ENCODE measurements around the gene NFYA.
A peak's percentile ranks its signal among the peaks of the same experiment; 100 is the strongest.

The NFYA gene

DNA sequence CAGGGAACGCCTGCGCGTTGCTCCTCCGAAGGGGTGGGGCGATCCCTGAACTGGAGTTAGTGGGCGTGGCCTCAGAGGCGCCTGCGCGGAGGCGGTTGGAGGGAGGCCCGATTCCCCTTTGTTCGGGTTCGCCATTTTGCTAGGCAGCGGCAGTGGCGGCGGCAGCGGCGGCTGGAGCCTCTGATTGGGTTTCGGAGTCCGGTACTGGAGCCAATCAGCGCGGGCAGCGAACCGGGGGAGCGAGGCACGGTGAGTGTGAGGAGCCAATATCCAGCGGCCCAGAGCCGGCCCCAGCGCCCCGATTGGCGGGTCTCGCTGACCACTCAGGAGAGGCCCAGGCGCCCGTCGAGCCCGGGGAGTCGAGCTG is at the start of gene NFYA:
Gene NFYA (plus strand): TSS at position 139 of the 367 bp plus-strand sequence. CDS start 6,116 bp downstream, outside the sequence.
- TF ChIP-seq, protein P1, sequence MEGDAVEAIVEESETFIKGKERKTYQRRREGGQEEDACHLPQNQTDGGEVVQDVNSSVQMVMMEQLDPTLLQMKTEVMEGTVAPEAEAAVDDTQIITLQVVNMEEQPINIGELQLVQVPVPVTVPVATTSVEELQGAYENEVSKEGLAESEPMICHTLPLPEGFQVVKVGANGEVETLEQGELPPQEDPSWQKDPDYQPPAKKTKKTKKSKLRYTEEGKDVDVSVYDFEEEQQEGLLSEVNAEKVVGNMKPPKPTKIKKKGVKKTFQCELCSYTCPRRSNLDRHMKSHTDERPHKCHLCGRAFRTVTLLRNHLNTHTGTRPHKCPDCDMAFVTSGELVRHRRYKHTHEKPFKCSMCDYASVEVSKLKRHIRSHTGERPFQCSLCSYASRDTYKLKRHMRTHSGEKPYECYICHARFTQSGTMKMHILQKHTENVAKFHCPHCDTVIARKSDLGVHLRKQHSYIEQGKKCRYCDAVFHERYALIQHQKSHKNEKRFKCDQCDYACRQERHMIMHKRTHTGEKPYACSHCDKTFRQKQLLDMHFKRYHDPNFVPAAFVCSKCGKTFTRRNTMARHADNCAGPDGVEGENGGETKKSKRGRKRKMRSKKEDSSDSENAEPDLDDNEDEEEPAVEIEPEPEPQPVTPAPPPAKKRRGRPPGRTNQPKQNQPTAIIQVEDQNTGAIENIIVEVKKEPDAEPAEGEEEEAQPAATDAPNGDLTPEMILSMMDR (IDR thresholded peaks at IDR 0.05): no peak

- TF ChIP-seq, protein P1 (IDR thresholded peaks at IDR 0.05): no peak
Observed at GRCh38 chr6:41023114-41023513, 49.7 kb upstream of the NFYA start.

DNA sequence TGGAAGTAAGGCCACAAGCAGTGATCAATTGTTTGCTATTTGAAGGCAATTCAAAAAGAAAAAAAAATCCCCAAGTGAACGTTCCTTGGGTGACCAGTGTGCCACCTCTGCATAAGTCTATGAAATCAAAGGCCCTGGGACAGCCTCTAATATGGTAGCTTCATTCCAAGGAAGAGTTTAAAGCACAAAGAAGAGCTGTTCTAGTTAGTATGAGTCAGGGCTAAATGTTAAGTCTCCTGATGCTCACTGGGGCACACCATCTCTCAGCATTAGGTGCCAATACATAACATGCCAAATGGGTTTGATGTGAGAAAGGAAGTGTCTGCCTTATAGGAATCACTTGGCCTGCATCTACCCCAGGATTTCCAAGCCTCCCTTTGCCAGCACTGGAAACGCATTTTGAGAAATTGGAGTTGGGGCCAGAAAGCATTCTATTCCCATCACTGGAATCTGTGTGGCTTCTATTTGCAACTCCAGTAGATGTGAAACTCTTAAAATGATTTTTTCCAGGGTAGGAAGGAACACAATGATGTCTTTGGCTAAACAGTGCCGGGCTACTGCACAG is 46.7 kb upstream of the NFYA start:
- TF ChIP-seq, protein P1 (IDR thresholded peaks at IDR 0.05): no peak

DNA sequence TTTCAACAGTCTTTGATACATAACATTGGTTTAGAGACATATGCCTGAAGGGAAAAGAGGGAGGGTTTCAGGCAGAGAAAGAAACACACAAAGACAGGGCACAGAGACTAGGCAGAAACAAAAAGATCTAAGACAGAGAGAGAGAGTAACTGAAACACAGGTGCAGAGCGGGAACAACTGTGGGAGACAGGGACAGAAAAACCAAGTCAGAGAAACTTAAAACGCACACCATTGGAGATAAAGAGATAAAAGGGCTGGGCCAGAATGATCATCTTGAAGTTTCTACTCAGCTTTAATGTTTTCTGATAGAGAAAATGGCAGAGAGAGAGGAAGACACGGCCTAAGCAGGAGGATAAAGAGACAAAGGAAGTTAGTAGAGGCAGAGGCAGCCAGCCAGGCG is 45.5 kb upstream of the NFYA start:
- TF ChIP-seq, protein P1 (IDR thresholded peaks at IDR 0.05): no peak

DNA sequence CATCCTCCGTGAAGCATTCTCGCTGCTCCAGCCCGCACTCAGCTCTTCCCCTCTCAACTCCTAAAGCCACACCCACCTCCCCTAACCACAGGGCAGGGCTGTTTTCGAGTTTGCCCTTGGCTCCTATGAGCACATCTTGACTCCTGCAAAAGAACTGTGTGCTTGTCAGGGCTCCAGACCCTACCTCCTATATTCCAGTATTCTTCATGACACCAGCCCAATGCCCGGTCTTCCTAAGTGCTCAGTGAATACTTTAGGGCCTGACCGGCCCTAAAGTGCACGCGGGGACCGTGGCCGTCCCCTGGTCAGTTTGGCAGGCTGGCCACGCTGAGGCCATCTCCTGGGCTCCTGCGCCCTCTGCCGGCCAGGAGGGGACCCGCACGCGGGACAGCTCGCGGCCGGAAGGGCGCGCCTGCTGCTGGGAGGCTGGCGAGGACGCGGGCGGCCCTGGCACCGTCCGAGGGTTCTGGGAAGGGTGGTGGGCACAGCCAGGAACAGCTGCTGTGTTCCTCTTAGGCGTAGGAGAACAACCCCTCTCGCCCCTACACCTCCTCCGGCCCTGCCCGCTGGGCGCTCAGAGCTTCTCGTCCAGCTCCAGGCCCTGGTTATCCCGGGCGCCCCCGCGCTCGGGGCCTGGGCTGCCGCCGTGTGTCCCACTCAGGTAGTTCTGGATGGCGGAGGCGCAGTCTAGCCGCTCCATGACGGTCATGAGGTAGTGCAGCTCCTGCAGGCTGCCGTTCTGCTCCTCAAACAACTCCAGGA is 44.8 kb upstream of the NFYA start:
- TF ChIP-seq, protein P1 (IDR thresholded peaks at IDR 0.05): peak; percentile 94

GRCh38 chr6:41028561-41029412 is 44.0 kb upstream of the NFYA start:
- TF ChIP-seq, protein P1 (IDR thresholded peaks at IDR 0.05): no peak

GRCh38 chr6:41032830-41033229 is 39.9 kb upstream of the NFYA start:
- TF ChIP-seq, protein P1 (IDR thresholded peaks at IDR 0.05): no peak

Measured in LNCAP (cell line).